HG03108 (cell line): ENCODE measurements around the gene SPATA32.
"Not testable (repeated sequence)": the region's sequence is repeated elsewhere in the genome, so short reads cannot be mapped to it uniquely, and the experiment has no call there.

Experiments used
- ATAC-seq: cut with Tn5 transposase; IDR thresholded peaks from one replicate; pipeline ENCODE4 v1.9.1; 2021; ENCODE audit warnings: moderate library complexity; ENCODE audit not compliant: unreplicated experiment

SPATA32 gene

GRCh38 chr17:45273551-45273957, 11.7 kb upstream of the SPATA32 start:
- no peak for ATAC-seq

- ATAC-seq, result no peak
Observed at GRCh38 chr17:45271603-45272002, 9.7 kb upstream of the SPATA32 start.

DNA sequence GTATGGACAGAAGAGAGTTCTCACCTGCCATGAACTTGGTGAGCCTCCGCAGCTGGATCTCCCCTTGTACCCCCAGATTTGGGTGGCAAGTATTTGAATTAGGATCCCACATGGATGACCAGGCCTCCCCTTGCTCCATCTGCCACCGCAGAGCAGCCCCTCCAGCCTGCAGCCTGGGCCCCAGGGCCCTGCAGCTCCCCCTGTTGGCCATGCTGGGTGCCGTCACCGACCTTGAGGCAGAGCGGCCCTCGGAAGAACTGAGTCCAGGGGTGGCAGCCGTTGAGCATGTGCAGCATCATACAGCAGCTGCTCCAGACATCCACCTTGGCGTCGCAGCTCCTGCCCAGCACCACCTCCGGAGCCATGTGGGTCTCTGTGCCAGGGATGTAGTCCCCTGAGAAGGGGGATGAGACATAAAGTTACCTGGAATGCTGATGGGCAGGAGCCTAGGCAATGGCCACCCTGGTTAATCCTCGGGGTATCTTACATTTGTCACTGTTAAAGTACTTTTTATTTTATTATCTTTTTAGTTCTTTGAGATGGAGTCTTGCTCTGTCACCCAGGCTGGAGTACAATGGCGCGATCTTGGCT, 9.0 kb upstream of the SPATA32 start:
- no peak for ATAC-seq

DNA sequence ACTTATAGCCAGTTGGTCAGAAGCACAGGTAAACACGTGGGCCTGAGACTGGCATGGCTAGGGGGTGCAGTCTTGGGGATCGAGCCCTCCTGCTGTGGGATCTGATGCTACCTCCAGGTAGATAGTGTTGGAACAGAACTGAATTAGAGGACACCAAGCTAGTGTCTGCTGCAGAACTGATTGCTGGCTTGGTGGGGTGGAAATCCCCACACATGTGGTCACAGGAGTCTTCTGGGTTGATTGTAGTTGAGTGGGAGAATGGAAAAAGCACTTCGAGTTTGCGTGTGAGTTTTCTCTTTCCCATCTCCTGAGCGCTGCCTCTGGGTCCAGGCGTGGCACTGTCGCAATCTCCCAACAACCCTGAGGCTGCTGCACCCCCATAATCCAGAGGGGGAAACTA, 8.0 kb upstream of the SPATA32 start:
- ATAC-seq, result no peak

DNA sequence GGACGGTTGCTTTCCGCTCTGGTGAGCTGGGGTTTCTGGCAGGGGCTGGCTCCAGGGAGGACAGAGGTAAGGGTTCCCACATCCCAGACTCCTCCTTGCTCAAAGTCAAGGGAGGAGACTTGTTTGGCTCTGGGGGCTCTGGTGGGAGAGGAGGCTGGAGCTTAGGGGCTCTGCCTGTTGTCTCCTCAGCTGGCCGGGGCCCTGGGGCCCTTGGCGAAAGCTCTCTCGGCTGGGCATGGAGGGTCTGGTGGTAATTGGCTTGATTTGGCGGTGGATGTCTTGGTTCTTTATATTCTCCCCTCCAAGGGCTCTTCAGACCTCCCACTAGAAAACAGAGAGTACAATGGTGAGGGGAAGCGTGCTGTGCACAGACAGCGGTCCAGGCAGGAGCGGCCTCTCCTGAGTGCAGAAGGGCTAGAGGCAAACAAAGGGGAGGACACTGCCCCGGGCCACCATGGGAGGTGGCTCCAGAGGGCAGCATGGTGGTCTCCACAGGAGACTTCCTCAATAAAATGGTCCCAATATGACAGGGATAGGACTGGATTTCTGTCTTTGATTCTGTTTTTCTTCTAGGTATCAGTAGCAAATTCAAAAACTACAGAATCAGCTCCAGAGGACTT, 5.7 kb upstream of the SPATA32 start:
- ATAC-seq, result no peak

DNA sequence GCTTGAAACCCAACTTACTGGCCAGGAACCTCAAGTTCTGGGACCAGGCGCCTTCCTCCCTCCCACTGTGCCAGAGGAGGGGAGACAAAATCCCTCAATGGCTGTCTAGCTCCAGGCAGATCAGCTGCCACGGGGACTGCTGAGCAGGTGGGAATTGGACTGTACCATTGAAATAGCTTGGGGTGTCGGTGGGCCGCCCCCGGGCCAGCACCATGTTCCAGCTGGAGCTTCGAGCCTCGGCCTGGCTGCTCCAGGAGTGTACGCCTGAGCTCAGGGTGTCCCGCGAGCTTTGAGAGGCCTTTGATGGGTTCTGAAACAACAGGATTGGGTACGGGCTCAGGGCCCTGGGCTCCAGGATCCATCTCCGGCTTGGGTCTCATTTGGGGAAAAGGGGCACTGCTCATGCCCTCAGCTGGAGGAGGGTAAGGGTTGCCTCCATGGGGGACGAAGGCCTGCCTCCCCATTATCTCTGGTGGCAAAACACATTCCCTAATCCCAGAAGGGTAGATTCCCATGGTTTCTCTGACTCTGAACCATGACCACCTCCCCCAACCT, 4.6 kb upstream of the SPATA32 start:
- no peak for ATAC-seq

DNA sequence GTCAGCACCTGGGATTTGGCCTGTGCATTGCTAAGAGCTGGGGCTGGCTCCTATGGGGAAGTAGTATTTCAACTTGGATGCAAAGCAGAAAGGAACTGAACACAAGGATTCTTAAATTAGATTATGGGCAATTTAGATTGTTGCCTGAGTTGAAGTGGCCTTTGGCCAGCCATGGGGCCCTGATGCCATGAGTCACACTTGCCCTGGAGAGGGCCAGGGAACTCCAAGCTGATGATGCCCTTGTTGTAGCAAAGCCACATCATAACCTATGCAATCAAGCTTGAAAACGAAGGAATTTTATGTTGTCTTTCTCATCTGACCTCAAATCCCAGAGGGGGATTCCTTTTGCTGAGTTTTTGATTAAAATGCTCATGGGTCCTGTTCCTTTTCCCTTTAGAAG, 3.9 kb upstream of the SPATA32 start:
- ATAC-seq, result no peak

DNA sequence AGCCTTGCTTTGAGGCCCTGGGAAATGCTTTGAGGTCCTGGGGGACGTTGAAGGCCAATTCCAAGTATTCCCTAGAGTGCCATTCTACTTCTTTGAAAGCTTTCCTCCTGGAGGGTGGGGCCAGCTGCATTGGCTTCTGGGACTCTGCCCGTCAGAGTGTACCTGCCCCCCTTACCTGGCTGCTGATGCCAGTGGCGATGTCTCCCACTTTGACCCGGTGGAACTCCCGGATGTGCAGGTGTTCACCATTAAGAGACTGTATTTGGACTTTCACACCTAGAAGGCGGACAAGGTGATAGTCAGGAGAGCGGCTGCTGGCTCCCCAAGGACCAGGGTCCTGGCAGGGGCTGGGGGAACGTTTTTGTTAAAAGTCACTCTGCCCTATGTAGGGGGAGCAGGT, 3.1 kb upstream of the SPATA32 start:
- ATAC-seq, result no peak

GRCh38 chr17:45264430-45264829, 2.5 kb upstream of the SPATA32 start:
- no peak for ATAC-seq

DNA sequence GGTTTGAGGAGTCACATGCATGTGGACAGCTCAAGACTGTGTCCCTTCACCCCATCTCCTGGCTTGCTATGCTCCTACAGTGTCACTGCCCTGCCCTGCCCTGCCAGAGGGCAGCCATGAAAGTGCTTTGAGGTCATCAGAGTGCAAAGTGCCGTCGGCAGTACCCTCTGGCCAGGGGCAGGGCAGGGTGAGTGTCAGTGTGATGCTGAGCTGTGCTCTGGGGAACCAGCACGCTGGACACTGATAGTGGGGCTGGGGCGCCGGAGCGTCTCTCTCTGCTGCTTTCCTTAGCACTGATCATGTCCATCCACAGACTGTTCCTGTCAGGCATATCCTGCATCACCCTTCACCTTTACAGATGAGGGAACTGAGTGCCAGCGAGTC, 1.6 kb upstream of the SPATA32 start:
- ATAC-seq, result no peak

DNA sequence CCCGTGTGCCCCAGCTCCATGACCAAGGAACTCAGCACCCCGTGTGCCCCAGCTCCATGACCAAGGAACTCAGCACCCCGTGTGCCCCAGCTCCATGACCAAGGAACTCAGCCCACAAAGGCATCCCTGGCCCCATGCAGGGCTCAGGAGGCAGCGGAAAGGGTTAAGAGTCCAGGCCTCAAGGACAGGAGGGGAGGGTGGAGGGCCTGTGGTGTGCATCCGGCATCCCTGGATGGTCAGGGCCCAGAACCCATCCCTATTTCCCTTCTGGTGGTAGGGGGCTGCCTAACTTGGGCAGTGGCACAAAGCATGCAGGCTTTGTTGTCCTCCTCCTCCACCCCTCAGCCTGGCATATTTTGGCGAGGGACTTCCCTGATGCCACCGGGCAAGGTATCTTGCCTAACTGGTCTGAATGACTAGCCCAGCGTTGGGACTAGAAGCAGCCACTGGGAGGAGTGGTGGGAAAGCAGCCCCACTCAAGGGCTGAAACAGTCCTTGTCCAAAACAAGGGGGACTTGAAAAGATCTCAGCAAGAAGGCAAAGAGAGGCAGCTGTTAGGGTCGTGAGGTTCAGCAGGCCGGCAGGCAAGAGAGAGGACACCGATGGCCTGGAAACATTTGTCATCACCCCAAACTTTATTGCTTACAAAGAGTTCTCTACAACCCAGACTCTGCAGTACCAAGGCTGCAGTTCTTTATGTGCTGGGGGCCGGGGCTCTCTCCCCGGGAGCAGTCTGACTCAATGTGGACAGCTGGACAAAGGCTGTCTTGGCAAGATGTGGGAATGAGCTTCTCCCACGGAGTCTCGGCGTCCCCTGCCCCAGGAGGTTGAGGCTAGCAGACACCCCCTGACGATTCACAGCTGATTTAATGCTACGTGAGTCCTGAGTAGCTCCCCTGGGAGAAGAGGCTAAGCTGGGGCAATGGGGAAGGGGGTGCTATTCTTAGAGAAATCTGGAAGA, 902 bp upstream of the SPATA32 start:
- ATAC-seq, result no peak

DNA sequence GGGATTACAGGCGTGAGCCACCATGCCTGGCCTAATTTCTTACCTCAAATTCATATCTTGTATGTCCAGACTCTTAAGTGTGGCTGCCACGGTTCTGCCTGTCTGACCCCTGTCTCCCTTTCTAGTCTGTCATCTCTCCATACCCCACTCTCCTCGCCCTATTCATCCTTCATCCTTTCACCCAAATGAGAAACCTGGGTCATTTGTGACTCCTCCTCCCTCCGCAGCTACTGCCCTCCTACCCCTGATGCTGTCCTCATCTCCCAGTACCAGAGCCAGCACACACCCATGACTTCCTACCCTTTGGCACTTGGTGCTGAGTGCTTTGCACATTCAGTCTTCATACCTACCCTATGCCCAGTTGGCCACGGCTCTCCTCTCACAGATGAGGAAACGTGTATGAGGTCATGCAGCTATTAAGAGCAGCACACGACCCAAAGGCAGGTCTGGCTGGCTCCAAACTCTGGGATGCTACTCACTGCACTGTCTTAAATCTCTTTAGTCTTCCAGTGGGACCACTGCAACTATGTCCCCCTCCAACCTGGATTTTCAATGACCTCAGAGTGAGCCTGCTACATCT, 1.6 kb downstream of the SPATA32 start:
- no peak for ATAC-seq

- ATAC-seq, result no peak
Observed at GRCh38 chr17:45258981-45259380, 2.9 kb downstream of the SPATA32 start.

DNA sequence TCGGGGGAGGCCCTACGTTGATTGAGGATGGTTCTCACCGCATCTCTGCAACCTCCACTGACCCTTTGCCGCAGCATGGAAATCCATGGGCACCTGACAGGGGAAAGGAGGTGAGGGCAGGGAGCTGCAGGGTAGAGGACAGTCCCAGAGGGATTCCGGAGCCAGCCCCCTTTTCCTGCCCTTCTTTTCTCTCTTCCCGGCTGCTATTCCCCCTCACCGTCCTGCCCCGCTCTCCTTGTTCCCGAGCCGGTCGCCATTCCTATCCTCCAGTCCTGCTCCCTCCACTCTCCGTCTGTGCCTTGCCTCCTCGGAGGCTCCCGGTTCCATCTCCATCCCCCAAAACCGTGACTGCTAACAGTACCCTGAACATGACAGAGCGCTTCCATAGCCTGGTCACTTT, 4.8 kb downstream of the SPATA32 start:
- ATAC-seq, result no peak

- ATAC-seq, result no peak
Observed at GRCh38 chr17:45256114-45256966, 5.6 kb downstream of the SPATA32 start.

GRCh38 chr17:45255358-45255757, 6.5 kb downstream of the SPATA32 start:
- ATAC-seq, result no peak

DNA sequence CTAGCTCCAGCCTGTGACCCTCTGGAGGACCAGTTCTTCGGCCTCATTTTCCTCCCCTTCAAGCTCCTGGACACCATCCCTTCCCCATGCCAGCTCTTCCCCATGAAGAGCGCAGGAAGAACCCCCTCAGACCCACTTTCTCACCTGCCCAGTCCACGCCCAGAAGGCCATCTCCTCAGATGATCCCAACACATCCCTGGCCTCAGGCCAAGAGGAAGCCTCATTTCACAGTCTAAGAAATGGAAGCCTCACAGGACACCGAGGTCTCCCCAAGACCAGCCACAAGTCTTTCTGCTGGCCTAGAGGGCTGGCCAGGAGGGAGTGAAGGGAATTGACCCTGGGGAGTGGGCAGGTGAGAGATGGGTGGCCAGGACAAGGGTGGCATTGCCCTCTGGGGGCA, 8.0 kb downstream of the SPATA32 start:
- no peak for ATAC-seq

- not testable (repeated sequence) for ATAC-seq
Observed at GRCh38 chr17:45253237-45253636, 8.7 kb downstream of the SPATA32 start.

- ATAC-seq, result no peak
Observed at GRCh38 chr17:45251931-45252330, 10.0 kb downstream of the SPATA32 start.
